ENCODE measurements around the gene TMEM114. TPM values are rescaled to one million over a fixed set of nuclear protein-coding genes. Genes with fewer than 3 reads are reported as not detected.
"Not testable (repeated sequence)": the region's sequence is repeated elsewhere in the genome, so short reads cannot be mapped to it uniquely, and the experiment has no call there.

TMEM114 gene
- total and polyA plus RNA-seq, 9 donors = 0.27 TPM; not detected in 8

DNA sequence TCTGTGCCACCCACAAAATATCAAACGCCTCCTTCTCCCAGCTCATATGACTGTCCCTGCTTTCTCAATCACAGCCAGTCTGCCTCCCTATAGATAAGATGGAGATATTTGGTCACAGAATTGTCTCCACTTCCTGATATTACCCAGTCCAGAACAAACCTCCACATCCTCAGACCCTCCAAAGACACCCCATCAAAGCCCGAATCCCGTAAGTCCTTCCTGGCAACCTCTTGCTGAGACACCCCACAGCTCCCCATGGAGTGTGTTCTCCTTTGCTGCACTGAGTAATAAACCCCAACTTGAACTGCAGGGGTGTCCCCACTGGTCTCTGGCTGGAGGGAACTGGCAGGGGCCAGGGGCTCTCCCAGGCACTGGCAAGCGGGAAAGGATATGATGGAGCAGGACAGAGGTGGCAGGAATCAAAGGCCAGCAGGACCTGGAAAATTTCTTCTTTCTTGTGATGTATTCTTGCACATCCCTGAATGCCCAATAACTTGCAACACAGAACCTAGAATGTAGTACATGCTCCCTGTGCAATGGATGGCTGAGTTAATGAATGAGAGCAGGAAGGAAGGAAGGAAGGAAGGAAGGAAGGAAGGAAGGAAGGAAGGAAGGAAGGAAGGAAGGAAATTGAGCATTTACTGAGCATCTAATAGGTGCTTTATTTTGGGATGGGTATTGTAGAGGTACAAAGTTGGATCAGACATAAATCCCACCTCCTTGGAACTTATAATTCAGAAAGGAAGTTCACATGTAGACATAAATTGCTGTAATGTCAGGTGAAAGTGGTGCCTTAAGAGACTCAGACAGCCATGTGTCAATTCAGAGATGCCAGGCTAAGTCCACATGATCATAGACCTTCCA, 13.9 kb downstream of the TMEM114 start:
- H3K27me3 ChIP-seq (ENCODE audit: control insufficient read depth, insufficient read depth, low read length) = peaks cover 8% of the 10 kb centered on the region
- no peak for DNase-seq
- WGBS (ENCODE audit: insufficient coverage) = 66% methylated on average over 3 of the region's 4 CpGs

DNA sequence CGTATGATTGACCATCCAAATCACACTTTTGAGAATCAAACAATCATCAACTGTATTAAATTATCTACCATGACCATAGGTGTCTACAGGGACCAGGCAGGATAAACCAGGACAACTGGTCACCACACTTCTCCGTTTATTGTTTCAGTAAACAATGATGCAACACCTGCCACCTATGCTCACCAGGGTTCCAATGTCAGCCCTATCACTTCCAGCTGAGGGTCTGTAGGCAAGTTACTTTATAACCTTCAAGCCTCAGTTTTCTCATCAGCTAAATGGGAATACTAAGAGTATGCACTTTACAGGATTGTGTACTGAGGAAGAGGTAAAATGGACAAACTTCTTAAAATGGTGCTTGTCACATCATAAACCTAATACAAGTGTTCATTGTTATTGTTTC, 14.9 kb downstream of the TMEM114 start:
- H3K9me3 ChIP-seq (replicated peaks; ENCODE audit: control insufficient read depth, low read depth, low read length) = no peaks in the 10 kb centered on the region
- H3K27me3 ChIP-seq (ENCODE audit: control insufficient read depth, insufficient read depth, low read length) = peaks cover 10% of the 10 kb centered on the region
- WGBS (ENCODE audit: insufficient coverage) = 58% methylated on average over 2 of the region's 2 CpGs
- H3K4me3 ChIP-seq (ENCODE audit: low read length) = no peak overlapping the region
- no peak for DNase-seq
- no peak overlapping the region for H3K27ac ChIP-seq (ENCODE audit: low read length)
- H3K36me3 ChIP-seq (ENCODE audit: control insufficient read depth, insufficient read depth, low read length) = no peaks in the 10 kb centered on the region
- H3K4me1 ChIP-seq (ENCODE audit: control insufficient read depth, insufficient read depth, low read length) = no peaks in the 10 kb centered on the region

More for the DNA sequence above, 13.9 kb downstream of the TMEM114 start:
- H3K9me3 ChIP-seq (replicated peaks; ENCODE audit: control insufficient read depth, low read depth, low read length) = no peaks in the 10 kb centered on the region
- no peak overlapping the region for H3K27ac ChIP-seq (ENCODE audit: low read length)
- H3K4me1 ChIP-seq (ENCODE audit: control insufficient read depth, insufficient read depth, low read length) = no peaks in the 10 kb centered on the region
- H3K36me3 ChIP-seq (ENCODE audit: control insufficient read depth, insufficient read depth, low read length) = no peaks in the 10 kb centered on the region
- H3K4me3 ChIP-seq (ENCODE audit: low read length) = no peak overlapping the region

DNA sequence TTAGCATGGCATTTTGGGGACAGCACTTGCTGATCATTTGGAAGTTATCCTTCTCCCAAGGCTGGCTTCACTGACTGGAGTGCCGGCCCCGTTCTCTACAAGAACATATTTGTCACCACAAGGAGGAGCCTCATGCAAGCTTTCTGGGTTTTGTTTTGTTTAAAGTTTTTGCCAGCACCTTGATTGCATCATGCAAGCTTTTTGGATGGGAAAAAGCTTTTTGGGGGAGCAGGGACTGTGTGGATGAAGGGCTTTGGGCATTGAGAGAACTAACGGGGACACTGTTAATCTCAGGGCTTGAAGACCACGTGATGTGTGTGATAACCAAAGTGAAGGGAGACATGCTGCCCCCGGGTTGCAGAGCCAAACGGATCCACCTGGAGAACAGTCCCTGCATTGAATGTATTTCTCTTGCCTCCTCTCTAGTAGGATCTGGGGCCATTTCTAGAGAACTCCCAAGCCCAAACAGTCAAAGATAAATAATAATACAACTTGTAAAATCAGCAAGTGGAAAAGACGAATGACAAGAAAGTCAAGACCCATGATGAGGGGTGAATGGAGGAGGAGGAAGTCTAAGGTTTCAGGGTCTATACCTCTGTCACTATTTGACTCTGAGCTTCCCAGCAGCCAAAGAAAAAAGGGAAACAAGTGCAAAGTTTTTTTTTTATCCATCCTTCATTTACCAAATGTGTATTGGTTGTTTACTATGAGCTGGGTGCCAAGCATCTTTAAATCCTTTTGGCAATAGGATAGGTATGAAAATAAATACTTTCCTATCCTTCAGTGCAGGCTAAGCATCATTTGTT, 17.2 kb downstream of the TMEM114 start:
- Histone ChIP-seq H3K9me3 (replicated peaks; ENCODE audit: control insufficient read depth, low read depth, low read length) (no peaks in the 10 kb centered on the region), H3K4me3 (ENCODE audit: low read length) (no peak overlapping the region), H3K4me1 (ENCODE audit: control insufficient read depth, insufficient read depth, low read length) (peaks cover 4% of the 10 kb centered on the region), H3K27me3 (ENCODE audit: control insufficient read depth, insufficient read depth, low read length) (peaks cover 19% of the 10 kb centered on the region), H3K36me3 (ENCODE audit: control insufficient read depth, insufficient read depth, low read length) (no peaks in the 10 kb centered on the region), H3K27ac (ENCODE audit: low read length) (no peak overlapping the region)
- DNase-seq = peak; percentile 55
- no CpG with 5 or more reads among the region's 7 CpGs for WGBS (ENCODE audit: insufficient coverage)

DNA sequence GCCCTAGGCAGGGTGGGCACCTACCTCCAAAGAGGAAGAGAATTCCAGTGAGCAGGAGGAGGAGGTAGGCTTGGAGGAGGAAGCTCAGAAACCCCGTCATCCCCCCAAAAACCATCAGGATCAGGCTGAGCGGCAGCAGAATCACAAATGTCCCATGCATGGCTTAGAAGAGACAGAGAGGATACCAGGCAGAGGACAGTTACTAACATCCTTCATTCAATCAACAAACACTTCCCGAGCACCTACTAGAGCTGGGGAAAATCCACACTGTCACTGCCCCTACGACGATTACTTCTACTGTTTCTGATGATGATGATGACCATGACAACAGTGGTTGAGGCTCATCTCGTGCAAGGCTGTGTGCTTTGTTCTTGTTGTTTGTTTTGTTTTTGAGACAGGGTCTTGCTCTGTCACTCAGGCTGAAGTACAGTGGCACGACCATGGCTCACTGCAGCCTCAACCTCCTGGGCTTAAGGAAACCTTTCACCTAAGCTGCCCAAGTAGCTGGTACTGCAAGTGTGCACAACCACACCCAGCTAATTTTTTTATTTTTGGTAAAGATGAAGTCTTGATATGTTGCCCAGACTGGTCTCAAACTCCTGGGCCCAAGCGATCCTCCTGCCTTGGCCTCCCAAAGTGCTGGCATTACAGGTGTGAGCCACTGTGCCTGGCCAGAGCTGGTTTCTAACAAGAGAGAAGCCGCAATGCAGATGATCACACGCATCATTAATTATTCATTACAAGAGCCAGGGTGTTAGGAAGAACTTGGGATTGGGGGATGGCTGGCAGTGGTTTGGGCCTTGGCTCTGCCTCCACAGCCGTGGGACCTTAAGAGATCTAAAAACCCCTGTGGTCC, 18.0 kb downstream of the TMEM114 start:
- 100% methylated on average over 1 of the region's 11 CpGs for WGBS (ENCODE audit: insufficient coverage)
- Histone ChIP-seq H3K27me3 (ENCODE audit: control insufficient read depth, insufficient read depth, low read length) (peaks cover 19% of the 10 kb centered on the region), H3K4me3 (ENCODE audit: low read length) (no peak overlapping the region)

DNA sequence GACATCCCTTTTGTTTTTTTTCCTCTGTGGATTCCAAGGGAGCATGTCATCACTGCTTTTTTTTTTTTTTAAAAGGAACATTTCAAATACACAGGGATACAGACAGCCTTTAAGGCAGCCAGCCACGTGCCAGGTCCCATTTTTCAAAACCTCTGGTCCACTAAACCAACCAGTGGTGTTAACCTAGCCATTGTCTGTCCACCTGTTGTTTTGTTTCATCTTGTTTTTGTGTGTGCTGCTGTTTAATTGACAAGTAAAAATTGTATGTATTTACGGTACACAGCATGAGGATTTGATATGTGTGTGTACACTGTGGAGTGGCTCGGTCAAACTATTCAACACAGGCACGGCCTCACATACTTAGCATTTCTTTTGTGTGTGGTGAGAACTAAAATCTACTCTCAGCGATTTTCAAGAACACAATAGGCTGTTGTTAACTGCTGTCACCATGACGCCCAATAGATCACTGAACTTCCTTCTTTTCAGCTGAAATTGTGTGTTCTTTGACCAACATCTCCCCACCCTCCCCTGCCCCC, 19.2 kb downstream of the TMEM114 start:
- no CpG with 5 or more reads among the region's 6 CpGs for WGBS (ENCODE audit: insufficient coverage)
- no peak overlapping the region for H3K27ac ChIP-seq (ENCODE audit: low read length)
- H3K27me3 ChIP-seq (ENCODE audit: control insufficient read depth, insufficient read depth, low read length) = peaks cover 17% of the 10 kb centered on the region
- H3K9me3 ChIP-seq (replicated peaks; ENCODE audit: control insufficient read depth, low read depth, low read length) = no peaks in the 10 kb centered on the region
- DNase-seq = peak; percentile 38
- no peak overlapping the region for H3K4me3 ChIP-seq (ENCODE audit: low read length)
- H3K4me1 ChIP-seq (ENCODE audit: control insufficient read depth, insufficient read depth, low read length) = peaks cover 4% of the 10 kb centered on the region
- no peaks in the 10 kb centered on the region for H3K36me3 ChIP-seq (ENCODE audit: control insufficient read depth, insufficient read depth, low read length)

More for the DNA sequence above, 18.0 kb downstream of the TMEM114 start:
- H3K4me1 ChIP-seq (ENCODE audit: control insufficient read depth, insufficient read depth, low read length) = peaks cover 4% of the 10 kb centered on the region
- no peaks in the 10 kb centered on the region for H3K9me3 ChIP-seq (replicated peaks; ENCODE audit: control insufficient read depth, low read depth, low read length)
- H3K36me3 ChIP-seq (ENCODE audit: control insufficient read depth, insufficient read depth, low read length) = no peaks in the 10 kb centered on the region
- no peak for DNase-seq
- no peak overlapping the region for H3K27ac ChIP-seq (ENCODE audit: low read length)

DNA sequence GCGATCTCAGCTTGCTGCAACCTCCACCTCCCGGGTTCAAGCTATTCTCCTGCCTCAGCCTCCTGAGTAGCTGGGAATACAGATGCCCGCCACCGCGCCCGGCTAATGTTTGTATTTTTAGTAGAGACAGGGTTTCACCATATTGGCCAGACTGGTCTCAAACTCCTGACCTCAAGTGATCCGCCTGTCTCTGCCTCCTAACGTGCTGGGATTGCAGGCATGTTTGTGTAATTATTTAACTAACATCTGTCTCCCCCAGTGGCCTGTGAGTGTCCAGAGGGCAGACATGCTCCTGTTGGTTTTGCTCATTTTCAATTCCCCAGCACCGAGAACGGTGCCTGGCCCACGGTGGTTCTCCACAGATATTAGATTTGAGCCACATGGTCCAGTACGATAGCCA, 19.9 kb downstream of the TMEM114 start:
- WGBS (ENCODE audit: insufficient coverage) = no CpG with 5 or more reads among the region's 12 CpGs
- peaks cover 16% of the 10 kb centered on the region for H3K27me3 ChIP-seq (ENCODE audit: control insufficient read depth, insufficient read depth, low read length)

DNA sequence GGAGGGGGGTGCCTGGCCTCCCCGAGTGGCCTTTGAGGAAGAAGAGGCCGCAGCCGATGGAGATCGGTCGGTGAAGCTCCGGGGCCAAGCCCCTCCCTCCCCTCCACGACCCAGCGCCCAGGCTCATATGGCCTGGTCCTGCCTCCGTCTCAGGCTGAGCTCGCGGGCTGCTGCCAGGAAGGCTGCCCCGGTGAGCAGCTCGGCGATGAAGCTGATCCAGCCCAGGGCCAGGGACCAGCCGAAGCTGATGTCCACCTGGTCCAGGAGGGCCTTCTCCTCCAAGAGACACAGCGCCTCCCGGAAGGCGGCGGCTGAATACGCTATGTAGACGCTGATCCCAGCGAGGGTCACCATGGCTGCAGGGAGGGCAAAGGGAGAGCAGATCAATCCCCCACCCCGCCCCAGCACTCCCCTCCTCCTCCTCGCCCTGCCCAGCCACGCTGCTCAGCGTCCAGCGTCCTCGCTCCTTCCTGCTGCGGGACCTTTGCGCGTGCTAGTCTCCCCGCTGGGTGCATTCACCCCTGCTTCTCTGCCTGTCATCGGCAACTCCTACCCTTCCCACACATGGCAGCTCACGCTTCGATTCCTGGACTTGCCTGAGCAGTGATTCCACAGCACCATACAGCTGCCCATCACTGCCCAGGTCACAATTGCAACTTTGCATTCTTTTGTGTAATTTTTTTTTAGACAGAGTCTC, 20.5 kb downstream of the TMEM114 start:
- Histone ChIP-seq H3K27me3 (ENCODE audit: control insufficient read depth, insufficient read depth, low read length) (peaks cover 16% of the 10 kb centered on the region), H3K9me3 (replicated peaks; ENCODE audit: control insufficient read depth, low read depth, low read length) (no peaks in the 10 kb centered on the region), H3K36me3 (ENCODE audit: control insufficient read depth, insufficient read depth, low read length) (no peaks in the 10 kb centered on the region), H3K4me3 (ENCODE audit: low read length) (no peak overlapping the region), H3K27ac (ENCODE audit: low read length) (no peak overlapping the region), H3K4me1 (ENCODE audit: control insufficient read depth, insufficient read depth, low read length) (peaks cover 4% of the 10 kb centered on the region)
- 39% methylated on average over 20 of the region's 35 CpGs for WGBS (ENCODE audit: insufficient coverage)
- DNase-seq = no peak

More for the DNA sequence above, 19.9 kb downstream of the TMEM114 start:
- H3K27ac ChIP-seq (ENCODE audit: low read length); DNase-seq; H3K4me1 ChIP-seq (ENCODE audit: control insufficient read depth, insufficient read depth, low read length); H3K9me3 ChIP-seq (replicated peaks; ENCODE audit: control insufficient read depth, low read depth, low read length); H3K36me3 ChIP-seq (ENCODE audit: control insufficient read depth, insufficient read depth, low read length); H3K4me3 ChIP-seq (ENCODE audit: low read length): not testable (repeated sequence)

DNA sequence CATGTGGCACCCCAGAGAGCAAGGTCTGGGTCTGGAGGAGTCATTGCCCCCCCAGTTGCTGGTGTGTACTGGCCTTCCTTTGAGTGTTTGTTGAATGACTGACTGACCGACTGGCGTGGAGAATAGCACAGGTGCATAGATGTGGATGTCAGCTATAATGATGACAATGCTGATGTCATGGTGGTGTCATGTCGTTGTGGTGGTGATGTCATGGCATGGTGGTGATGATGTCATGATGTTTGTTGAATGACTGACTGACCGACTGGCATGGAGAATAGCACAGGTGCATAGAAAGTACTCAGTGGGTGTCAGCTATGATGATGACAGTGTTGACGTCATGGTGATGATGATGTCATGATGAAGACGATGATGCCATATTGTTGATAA, 22.1 kb downstream of the TMEM114 start:
- DNase-seq = no peak
- H3K27me3 ChIP-seq (ENCODE audit: control insufficient read depth, insufficient read depth, low read length) = peaks cover 16% of the 10 kb centered on the region
- H3K36me3 ChIP-seq (ENCODE audit: control insufficient read depth, insufficient read depth, low read length) = no peaks in the 10 kb centered on the region
- no peak overlapping the region for H3K27ac ChIP-seq (ENCODE audit: low read length)
- 85% methylated on average over 4 of the region's 6 CpGs for WGBS (ENCODE audit: insufficient coverage)
- H3K4me1 ChIP-seq (ENCODE audit: control insufficient read depth, insufficient read depth, low read length) = peaks cover 4% of the 10 kb centered on the region
- no peak overlapping the region for H3K4me3 ChIP-seq (ENCODE audit: low read length)
- H3K9me3 ChIP-seq (replicated peaks; ENCODE audit: control insufficient read depth, low read depth, low read length) = no peaks in the 10 kb centered on the region
